GM21528 (cell line): Measurements from ENCODE around the gene ASCC1.

Source experiments
- ATAC-seq: cut with Tn5 transposase; IDR thresholded peaks from one replicate; pipeline ENCODE4 v1.9.1; 2021; ENCODE audit warnings: mild to moderate bottlenecking, moderate library complexity; ENCODE audit not compliant: unreplicated experiment, low FRiP score

The ASCC1 gene

GRCh38 chr10:72215611-72216549 lies at the start of gene ASCC1, which contains the start of gene ANAPC16:
ASCC1 (minus strand) TSS chr10:72216276; CDS start chr10:72213298, 2,978 bp downstream.
ANAPC16 (plus strand) TSS chr10:72216012; CDS start chr10:72223915, 7,903 bp downstream.
- ATAC-seq: peak; percentile 72

GRCh38 chr10:72265508-72265907 lies 49.4 kb upstream of the ASCC1 start:
- ATAC-seq: no peak

GRCh38 chr10:72264536-72264935 lies 48.5 kb upstream of the ASCC1 start:
- ATAC-seq: no peak

- ATAC-seq: no peak
Measured at GRCh38 chr10:72263613-72264241, 47.7 kb upstream of the ASCC1 start.

- peak; percentile 15 for ATAC-seq
Measured at GRCh38 chr10:72261784-72262404, 45.8 kb upstream of the ASCC1 start.

GRCh38 chr10:72260976-72261783 lies 45.1 kb upstream of the ASCC1 start:
- ATAC-seq: peak; percentile 51

GRCh38 chr10:72260239-72260975 lies 44.3 kb upstream of the ASCC1 start:
- peak; percentile 66 for ATAC-seq

GRCh38 chr10:72259491-72260238 lies 43.6 kb upstream of the ASCC1 start:
- no peak for ATAC-seq

GRCh38 chr10:72258617-72259016 lies 42.5 kb upstream of the ASCC1 start:
- no peak for ATAC-seq

GRCh38 chr10:72257051-72257892 lies 41.2 kb upstream of the ASCC1 start:
- no peak for ATAC-seq

GRCh38 chr10:72255977-72256729 lies 40.1 kb upstream of the ASCC1 start:
- ATAC-seq: no peak

GRCh38 chr10:72254813-72255568 lies 38.9 kb upstream of the ASCC1 start:
- no peak for ATAC-seq

GRCh38 chr10:72253578-72253977 lies 37.5 kb upstream of the ASCC1 start:
- no peak for ATAC-seq

GRCh38 chr10:72252972-72253371 lies 36.9 kb upstream of the ASCC1 start:
- ATAC-seq: no peak

GRCh38 chr10:72251635-72252034 lies 35.6 kb upstream of the ASCC1 start:
- ATAC-seq: no peak

- ATAC-seq: no peak
Measured at GRCh38 chr10:72250666-72251065, 34.6 kb upstream of the ASCC1 start.
